ENCODE measurements around the gene HS1BP3.

HS1BP3 gene

GRCh38 chr2:20604401-20604911, 46.4 kb downstream of the HS1BP3 start:
- H4K91ac ChIP-seq (ENCODE audit: low read depth, low read length) = no peak overlapping the region
- H2BK12ac ChIP-seq (ENCODE audit: low read length) = no peak overlapping the region
- no peak overlapping the region for H3K27ac ChIP-seq (ENCODE audit: low read depth, low read length)
- no peak overlapping the region for H4K8ac ChIP-seq (ENCODE audit: low read depth, low read length)
- H3K27me3 ChIP-seq (ENCODE audit: insufficient read depth, low read length) = no peaks in the 10 kb centered on the region
- no peak overlapping the region for H2BK5ac ChIP-seq (ENCODE audit: low read depth, low read length, poor library complexity)
- peaks cover 1% of the 10 kb centered on the region for H3K9me3 ChIP-seq (ENCODE audit: insufficient read depth, low read depth, low read length)
- H3K4me3 ChIP-seq (ENCODE audit: low read depth, low read length) = no peak overlapping the region
- no peak overlapping the region for H2AK5ac ChIP-seq (ENCODE audit: low read length)
- no peak overlapping the region for H3K18ac ChIP-seq (ENCODE audit: low read length)
- H4K12ac ChIP-seq (ENCODE audit: low read depth, low read length) = no peak overlapping the region
- no peak overlapping the region for H2AFZ ChIP-seq (ENCODE audit: insufficient read depth, low read length, poor library complexity)
- H3K79me2 ChIP-seq (ENCODE audit: control insufficient read depth, insufficient read depth, low read length, poor library complexity) = no peaks in the 10 kb centered on the region
- H3K14ac ChIP-seq (ENCODE audit: low read length) = no peak overlapping the region
- no peak overlapping the region for H3K4me2 ChIP-seq (ENCODE audit: low read length)
- no peaks in the 10 kb centered on the region for H3K36me3 ChIP-seq (ENCODE audit: control insufficient read depth in 1 of 2, insufficient read depth in 2 of 2, low read length in 2 of 2)
- no peak overlapping the region for H3K9ac ChIP-seq (ENCODE audit: low read length)
- H3K79me1 ChIP-seq (ENCODE audit: low read length) = peaks cover 15% of the 10 kb centered on the region
- no peak overlapping the region for H3K23ac ChIP-seq (ENCODE audit: low read length)
- H3K4me1 ChIP-seq (ENCODE audit: control insufficient read depth in 1 of 2, insufficient read depth in 2 of 2, low read length in 2 of 2) = peaks cover 5 to 10% of the 10 kb centered on the region in 2 experiments
- H2BK120ac ChIP-seq (ENCODE audit: insufficient read depth, low read length, poor library complexity) = no peak overlapping the region
- no peak for DNase-seq
- H3K4ac ChIP-seq (ENCODE audit: low read depth, low read length) = no peak overlapping the region
- no CpG with 5 or more reads among the region's 7 CpGs for WGBS (ENCODE audit: extremely low coverage, insufficient coverage, insufficient read length)

DNA sequence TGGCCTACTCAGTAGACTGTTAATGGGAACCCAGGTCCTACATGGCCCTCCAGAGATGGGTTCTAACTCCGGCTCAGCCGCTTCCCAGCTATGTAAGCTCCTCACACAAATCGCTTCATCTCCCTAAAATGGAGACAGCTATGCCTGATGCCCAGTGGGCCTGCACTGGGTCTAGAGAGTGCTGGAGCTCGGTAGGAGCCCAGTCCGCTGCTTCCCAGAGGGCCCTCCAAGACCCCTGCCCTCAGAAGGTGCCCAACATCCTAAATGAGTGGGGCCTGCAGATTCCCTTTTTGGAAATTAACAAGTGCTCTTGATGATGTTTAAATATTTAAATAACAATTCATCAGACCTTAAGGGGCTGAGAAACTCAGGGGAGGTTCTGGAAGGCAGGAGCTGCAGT, 47.1 kb downstream of the HS1BP3 start:
- Histone ChIP-seq H2BK120ac (ENCODE audit: insufficient read depth, low read length, poor library complexity) (no peak overlapping the region), H4K12ac (ENCODE audit: low read depth, low read length) (no peak overlapping the region), H3K9ac (ENCODE audit: low read length) (no peak overlapping the region), H3K9me3 (ENCODE audit: insufficient read depth, low read depth, low read length) (peaks cover 1% of the 10 kb centered on the region), H3K4ac (ENCODE audit: low read depth, low read length) (no peak overlapping the region), H4K91ac (ENCODE audit: low read depth, low read length) (no peak overlapping the region), H3K79me1 (ENCODE audit: low read length) (peaks cover 16% of the 10 kb centered on the region), H2BK12ac (ENCODE audit: low read length) (peak overlapping the region; percentile 36), H2AFZ (ENCODE audit: insufficient read depth, low read length, poor library complexity) (no peak overlapping the region), H3K14ac (ENCODE audit: low read length) (no peak overlapping the region), H3K79me2 (ENCODE audit: control insufficient read depth, insufficient read depth, low read length, poor library complexity) (no peaks in the 10 kb centered on the region), H4K8ac (ENCODE audit: low read depth, low read length) (no peak overlapping the region), H2AK5ac (ENCODE audit: low read length) (no peak overlapping the region), H3K36me3 (ENCODE audit: control insufficient read depth in 1 of 2, insufficient read depth in 2 of 2, low read length in 2 of 2) (no peaks in the 10 kb centered on the region), H3K23ac (ENCODE audit: low read length) (no peak overlapping the region), H3K4me3 (ENCODE audit: low read depth, low read length) (no peak overlapping the region), H3K4me2 (ENCODE audit: low read length) (no peak overlapping the region), H3K27me3 (ENCODE audit: insufficient read depth, low read length) (no peaks in the 10 kb centered on the region), H2BK5ac (ENCODE audit: low read depth, low read length, poor library complexity) (peak overlapping the region; percentile 33), H3K4me1 (ENCODE audit: control insufficient read depth in 1 of 2, insufficient read depth in 2 of 2, low read length in 2 of 2) (peaks cover 10 to 13% of the 10 kb centered on the region in 2 experiments), H3K18ac (ENCODE audit: low read length) (no peak overlapping the region), H3K27ac (ENCODE audit: low read depth, low read length) (no peak overlapping the region)
- no peak for DNase-seq
- no CpG with 5 or more reads among the region's 5 CpGs for WGBS (ENCODE audit: extremely low coverage, insufficient coverage, insufficient read length)

GRCh38 chr2:20602803-20603202, 48.1 kb downstream of the HS1BP3 start:
- Histone ChIP-seq H3K27ac (ENCODE audit: low read depth, low read length) (no peak overlapping the region), H2BK5ac (ENCODE audit: low read depth, low read length, poor library complexity) (no peak overlapping the region), H3K36me3 (ENCODE audit: control insufficient read depth in 1 of 2, insufficient read depth in 2 of 2, low read length in 2 of 2) (no peaks in the 10 kb centered on the region), H3K9ac (ENCODE audit: low read length) (no peak overlapping the region), H3K4ac (ENCODE audit: low read depth, low read length) (no peak overlapping the region), H3K4me3 (ENCODE audit: low read depth, low read length) (no peak overlapping the region), H3K4me1 (ENCODE audit: control insufficient read depth in 1 of 2, insufficient read depth in 2 of 2, low read length in 2 of 2) (peaks cover 10 to 13% of the 10 kb centered on the region in 2 experiments), H3K14ac (ENCODE audit: low read length) (no peak overlapping the region), H3K23ac (ENCODE audit: low read length) (no peak overlapping the region), H2AFZ (ENCODE audit: insufficient read depth, low read length, poor library complexity) (no peak overlapping the region), H4K91ac (ENCODE audit: low read depth, low read length) (no peak overlapping the region), H4K8ac (ENCODE audit: low read depth, low read length) (no peak overlapping the region), H2AK5ac (ENCODE audit: low read length) (no peak overlapping the region), H3K9me3 (ENCODE audit: insufficient read depth, low read depth, low read length) (peaks cover 1% of the 10 kb centered on the region), H3K4me2 (ENCODE audit: low read length) (no peak overlapping the region), H3K18ac (ENCODE audit: low read length) (no peak overlapping the region), H3K79me2 (ENCODE audit: control insufficient read depth, insufficient read depth, low read length, poor library complexity) (no peaks in the 10 kb centered on the region), H3K79me1 (ENCODE audit: low read length) (peaks cover 18% of the 10 kb centered on the region), H2BK12ac (ENCODE audit: low read length) (no peak overlapping the region), H4K12ac (ENCODE audit: low read depth, low read length) (no peak overlapping the region), H2BK120ac (ENCODE audit: insufficient read depth, low read length, poor library complexity) (no peak overlapping the region), H3K27me3 (ENCODE audit: insufficient read depth, low read length) (no peaks in the 10 kb centered on the region)
- no CpG with 5 or more reads among the region's 2 CpGs for WGBS (ENCODE audit: extremely low coverage, insufficient coverage, insufficient read length)
- peak in 1 of 2 donors; percentile 65 for DNase-seq

GRCh38 chr2:20600756-20601325, 50.1 kb downstream of the HS1BP3 start:
- Histone ChIP-seq H4K12ac (ENCODE audit: low read depth, low read length) (no peak overlapping the region), H3K14ac (ENCODE audit: low read length) (no peak overlapping the region), H3K27ac (ENCODE audit: low read depth, low read length) (no peak overlapping the region), H3K4me1 (ENCODE audit: control insufficient read depth in 1 of 2, insufficient read depth in 2 of 2, low read length in 2 of 2) (peaks cover 20 to 27% of the 10 kb centered on the region in 2 experiments), H3K36me3 (ENCODE audit: control insufficient read depth in 1 of 2, insufficient read depth in 2 of 2, low read length in 2 of 2) (no peaks in the 10 kb centered on the region), H2AK5ac (ENCODE audit: low read length) (no peak overlapping the region), H2AFZ (ENCODE audit: insufficient read depth, low read length, poor library complexity) (no peak overlapping the region), H3K9me3 (ENCODE audit: insufficient read depth, low read depth, low read length) (peaks cover 1% of the 10 kb centered on the region), H2BK5ac (ENCODE audit: low read depth, low read length, poor library complexity) (no peak overlapping the region), H3K18ac (ENCODE audit: low read length) (no peak overlapping the region), H3K4ac (ENCODE audit: low read depth, low read length) (no peak overlapping the region), H3K4me2 (ENCODE audit: low read length) (no peak overlapping the region), H3K79me2 (ENCODE audit: control insufficient read depth, insufficient read depth, low read length, poor library complexity) (no peaks in the 10 kb centered on the region), H3K9ac (ENCODE audit: low read length) (no peak overlapping the region), H3K23ac (ENCODE audit: low read length) (no peak overlapping the region), H3K79me1 (ENCODE audit: low read length) (peaks cover 29% of the 10 kb centered on the region), H2BK120ac (ENCODE audit: insufficient read depth, low read length, poor library complexity) (no peak overlapping the region), H3K4me3 (ENCODE audit: low read depth, low read length) (no peak overlapping the region), H4K8ac (ENCODE audit: low read depth, low read length) (no peak overlapping the region), H3K27me3 (ENCODE audit: insufficient read depth, low read length) (no peaks in the 10 kb centered on the region), H4K91ac (ENCODE audit: low read depth, low read length) (no peak overlapping the region), H2BK12ac (ENCODE audit: low read length) (no peak overlapping the region)
- no CpG with 5 or more reads among the region's 1 CpG for WGBS (ENCODE audit: extremely low coverage, insufficient coverage, insufficient read length)
- no peak for DNase-seq
